ENCODE results near the gene PMS2. TPM values are rescaled to one million over a fixed set of nuclear protein-coding genes. Genes with fewer than 3 reads are reported as not detected.
"Not testable (repeated sequence)": the region's sequence is repeated elsewhere in the genome, so short reads cannot be mapped to it uniquely, and the experiment has no call there.

PMS2 gene
- total and polyA plus RNA-seq, 10 of the 15 experiments (the other 5 are each of a cell fraction or from before 2014, with no cell fraction given) = 3.6 to 25.4 (median 18.0) TPM

GRCh38 chr7:6011541-6011940, 2.7 kb upstream of the PMS2 start:
- CTCF ChIA-PET = interaction anchor here (1.1 kb wide), 1 partner anchor 46 kb away, joined by 4 read pairs; no protein-coding TSS in a partner anchor
- peak overlapping the region; percentile 22; the same call in 1 of the 2 replicates for H3K4me3 ChIP-seq
- H3K9me3 ChIP-seq (replicated peaks; ENCODE audit: control insufficient read depth, insufficient read depth, low read length) = 0 out of 3 replicates have a peak, but pooled peaks cover 2% of the 10 kb centered on the region
- H4K20me1 ChIP-seq (ENCODE audit: control insufficient read depth, insufficient read depth) = no peaks in the 10 kb centered on the region
- DNase-seq (ENCODE audit: low read depth, low spot score) (no peak), ATAC-seq (no peak), FAIRE-seq (no peak)
- TF ChIP-seq EP300 (IDR thresholded peaks at IDR 0.05; ENCODE audit: borderline replicate concordance in 1 of 2, control insufficient read depth in 1 of 2, low read depth in 2 of 2, low read length in 2 of 2) (no peak), ZNF274 (IDR thresholded peaks at IDR 0.05; ENCODE audit: insufficient read depth, insufficient read length) (no peak), ZSCAN29 (IDR thresholded peaks at IDR 0.05) (no peak), RELB (IDR thresholded peaks at IDR 0.05; ENCODE audit: low read depth) (no peak), PAX5 (IDR thresholded peaks at IDR 0.05; ENCODE audit: borderline replicate concordance, low read depth, low read length) (no peak), ZNF384 (IDR thresholded peaks at IDR 0.05; ENCODE audit: borderline replicate concordance, low read depth, low read length) (no peak), KAT2A (conservative IDR thresholded peaks at IDR 0.05; ENCODE audit: control insufficient read depth, low read depth, low read length) (no peak), IRF3 (IDR thresholded peaks at IDR 0.05) (no peak)
- TF ChIP-seq, protein P1, sequence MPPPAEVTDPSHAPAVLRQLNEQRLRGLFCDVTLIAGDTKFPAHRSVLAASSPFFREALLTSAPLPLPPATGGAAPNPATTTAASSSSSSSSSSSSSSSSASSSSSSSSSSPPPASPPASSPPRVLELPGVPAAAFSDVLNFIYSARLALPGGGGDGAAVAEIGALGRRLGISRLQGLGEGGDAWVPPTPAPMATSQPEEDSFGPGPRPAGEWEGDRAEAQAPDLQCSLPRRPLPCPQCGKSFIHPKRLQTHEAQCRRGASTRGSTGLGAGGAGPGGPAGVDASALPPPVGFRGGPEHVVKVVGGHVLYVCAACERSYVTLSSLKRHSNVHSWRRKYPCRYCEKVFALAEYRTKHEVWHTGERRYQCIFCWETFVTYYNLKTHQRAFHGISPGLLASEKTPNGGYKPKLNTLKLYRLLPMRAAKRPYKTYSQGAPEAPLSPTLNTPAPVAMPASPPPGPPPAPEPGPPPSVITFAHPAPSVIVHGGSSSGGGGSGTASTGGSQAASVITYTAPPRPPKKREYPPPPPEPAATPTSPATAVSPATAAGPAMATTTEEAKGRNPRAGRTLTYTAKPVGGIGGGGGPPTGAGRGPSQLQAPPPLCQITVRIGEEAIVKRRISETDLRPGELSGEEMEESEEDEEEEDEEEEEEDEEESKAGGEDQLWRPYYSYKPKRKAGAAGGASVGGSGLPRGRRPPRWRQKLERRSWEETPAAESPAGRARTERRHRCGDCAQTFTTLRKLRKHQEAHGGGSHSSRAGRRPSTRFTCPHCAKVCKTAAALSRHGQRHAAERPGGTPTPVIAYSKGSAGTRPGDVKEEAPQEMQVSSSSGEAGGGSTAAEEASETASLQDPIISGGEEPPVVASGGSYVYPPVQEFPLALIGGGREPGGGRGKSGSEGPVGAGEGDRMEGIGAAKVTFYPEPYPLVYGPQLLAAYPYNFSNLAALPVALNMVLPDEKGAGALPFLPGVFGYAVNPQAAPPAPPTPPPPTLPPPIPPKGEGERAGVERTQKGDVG (CRISPR knock-in tag; IDR thresholded peaks at IDR 0.05) = no peak
- H3K36me3 ChIP-seq (ENCODE audit: control insufficient read depth in 2 of 2, insufficient read depth in 2 of 2, low read length in 1 of 2) = no peaks in the 10 kb centered on the region; a peak in 1 of 4 replicates
- no peak overlapping the region for H3K9ac ChIP-seq (ENCODE audit: control insufficient read depth, insufficient read depth, low read length)
- in situ Hi-C loops (cut with MboI) = no loop called here
- peaks cover 40% of the 10 kb centered on the region for H3K79me2 ChIP-seq (ENCODE audit: control insufficient read depth, insufficient read depth, low read length)
- peaks cover 12% of the 10 kb centered on the region for H3K4me1 ChIP-seq (ENCODE audit: control insufficient read depth, insufficient read depth, low read length)
- H3K27me3 ChIP-seq (replicated peaks in 1 of 2; ENCODE audit: control insufficient read depth in 2 of 2, insufficient read depth in 2 of 2, low read length in 1 of 2) = no peaks in the 10 kb centered on the region
- SMC1A ChIA-PET (ENCODE audit: uncharacterized antibody, unreplicated experiment) = no interaction called here
- TSS peak; percentile 64 for BruUV-seq (replicated peaks)
- POLR2A ChIA-PET = no interaction called here
- H3K4me2 ChIP-seq (ENCODE audit: control insufficient read depth, insufficient read depth) = peak overlapping the region; percentile 29
- intact Hi-C loops (cut with micrococcal nuclease; ENCODE audit: unreplicated experiment) = no loop called here
- 45% methylated on average over 2 of the region's 2 CpGs for WGBS (ENCODE audit: insufficient coverage, insufficient replicate concordance, low lambda C conversion rate, missing lambda C conversion rate)
- H2AFZ ChIP-seq (ENCODE audit: control insufficient read depth, low read depth, low read length) = no peak overlapping the region
- H3K27ac ChIP-seq (ENCODE audit: control insufficient read depth, insufficient read depth) = no peak overlapping the region
- RAD21 ChIA-PET (ENCODE audit: unreplicated experiment) = no interaction called here

- Histone ChIP-seq H3K79me2 (ENCODE audit: control insufficient read depth, insufficient read depth, low read length) (peaks cover 40% of the 10 kb centered on the region), H3K4me3 (peak overlapping the region; percentile 44; the same call in 1 of the 2 replicates), H3K9ac (ENCODE audit: control insufficient read depth, insufficient read depth, low read length) (peak overlapping the region; percentile 90), H3K4me2 (ENCODE audit: control insufficient read depth, insufficient read depth) (peak overlapping the region; percentile 38)
- H4K20me1 ChIP-seq (ENCODE audit: control insufficient read depth, insufficient read depth); RAD21 ChIA-PET (ENCODE audit: unreplicated experiment); BruUV-seq (replicated peaks); ATAC-seq; FAIRE-seq; H3K9me3 ChIP-seq (replicated peaks; ENCODE audit: control insufficient read depth, insufficient read depth, low read length); H3K4me1 ChIP-seq (ENCODE audit: control insufficient read depth, insufficient read depth, low read length); DNase-seq (ENCODE audit: low read depth, low spot score); in situ Hi-C loops (cut with MboI); H3K27ac ChIP-seq (ENCODE audit: control insufficient read depth, insufficient read depth); H3K27me3 ChIP-seq (replicated peaks in 1 of 2; ENCODE audit: control insufficient read depth in 2 of 2, insufficient read depth in 2 of 2, low read length in 1 of 2); intact Hi-C loops (cut with micrococcal nuclease; ENCODE audit: unreplicated experiment); H3K36me3 ChIP-seq (ENCODE audit: control insufficient read depth in 2 of 2, insufficient read depth in 2 of 2, low read length in 1 of 2); H2AFZ ChIP-seq (ENCODE audit: control insufficient read depth, low read depth, low read length): not testable (repeated sequence)
- WGBS (ENCODE audit: insufficient coverage, insufficient replicate concordance, low lambda C conversion rate, missing lambda C conversion rate) = 66% methylated on average over 8 of the region's 8 CpGs
- CTCF ChIA-PET = interaction anchor here (1.0 to 3.5 kb wide), 3 partner anchors 16 to 245 kb away, joined by 3 to 15 read pairs (median 4); no protein-coding TSS in a partner anchor
- POLR2A ChIA-PET = interaction anchor here (1.4 kb wide), 1 partner anchor 46 kb away, joined by 5 read pairs; no protein-coding TSS in a partner anchor
- SMC1A ChIA-PET (ENCODE audit: uncharacterized antibody, unreplicated experiment) = interaction anchor here (3.5 kb wide), 1 partner anchor 96 kb away, joined by 17 read pairs; no protein-coding TSS in a partner anchor
These were observed 1.5 kb upstream of the PMS2 start for GRCh38 chr7:6010370-6010769.
